HEK293 (cell line): ENCODE measurements around the gene PRKG1.

Source experiments
- CTCF ChIA-PET: fragments of 350-600 bp; formaldehyde crosslinking; extraction: SDS; loops from one replicate; lab custom pipeline; 2021; ENCODE audit warnings: antibody characterized with exemption; lab: Yijun Ruan, JAX
- POLR2A ChIA-PET: fragments of 300-600 bp; formaldehyde crosslinking; extraction: SDS; loops from one replicate; lab custom pipeline; 2020; ENCODE audit warnings: antibody characterized with exemption, inconsistent platforms; lab: Yijun Ruan, JAX
- H3K27ac ChIP-seq: fragments of 200-500 bp; sonication (Bioruptor generic); 2 replicates; pipeline ENCODE4 v1.5.1; 2014; ENCODE audit warnings: low read depth, low read length, control low read depth, inconsistent platforms; ENCODE audit errors: extremely low read depth
- H3K36me3 ChIP-seq, 2 experiments: fragments of 200-500 bp in 1 of 2; sonication (Bioruptor generic) in 1 of 2; 1 replicate in 1 of 2; 2 replicates in 1 of 2; pipeline ENCODE4 v1.5.1; 2014 to 2017; ENCODE audit warnings: inconsistent platforms in 2 of 2, low read length in 2 of 2; ENCODE audit not compliant: control insufficient read depth in 2 of 2, insufficient read depth in 1 of 2
- H3K4me1 ChIP-seq: fragments of 200-500 bp; sonication (Bioruptor generic); 2 replicates; pipeline ENCODE4 v1.5.1; 2014; ENCODE audit warnings: mild to moderate bottlenecking, low read length, inconsistent platforms; ENCODE audit not compliant: control insufficient read depth, insufficient read depth
- H3K4me3 ChIP-seq: 2 replicates; pipeline ENCODE4 v1.5.1; 2011; ENCODE audit warnings: low read depth, mild to moderate bottlenecking, control low read depth, low read length, moderate library complexity
- H3K9me3 ChIP-seq: fragments of 200-500 bp; sonication (Bioruptor generic); 2 replicates; pipeline ENCODE4 v1.5.1; 2014; ENCODE audit warnings: low read depth, low read length, inconsistent platforms; ENCODE audit not compliant: control insufficient read depth, insufficient read depth
- CTCF ChIP-seq: fragments of 450-650 bp; formaldehyde crosslinking; IDR thresholded peaks from 2 replicates; pipeline ENCODE4 v1.5.1; 2016; ENCODE audit warnings: missing biosample characterization, missing genetic modification characterization
- HOXC10 ChIP-seq: sonication (generic); formaldehyde crosslinking; IDR thresholded peaks from 2 replicates; pipeline ENCODE4 v1.8.1; 2023; ENCODE audit warnings: mild to moderate bottlenecking, missing genetic modification reagents
- SALL2 ChIP-seq: fragments of 450-650 bp; formaldehyde crosslinking; IDR thresholded peaks from 2 replicates; pipeline ENCODE4 v1.5.0; 2017; ENCODE audit warnings: missing biosample characterization, mild to moderate bottlenecking, missing genetic modification characterization, borderline replicate concordance
- ZNF10 ChIP-seq: fragments of 450-650 bp; formaldehyde crosslinking; IDR thresholded peaks from 2 replicates; pipeline ENCODE4 v1.5.1; 2017; ENCODE audit warnings: missing biosample characterization, missing genetic modification characterization
- ZNF211 ChIP-seq: fragments of 450-650 bp; formaldehyde crosslinking; IDR thresholded peaks from 2 replicates; pipeline ENCODE4 v1.5.1; 2016; ENCODE audit warnings: low read depth, missing biosample characterization, missing genetic modification characterization
- ZNF518A ChIP-seq: fragments of 450-650 bp; formaldehyde crosslinking; conservative IDR thresholded peaks from 2 replicates; pipeline ENCODE4 v1.5.1; 2016; ENCODE audit warnings: low read depth, missing biosample characterization, missing genetic modification characterization
- ZNF623 ChIP-seq: fragments of 450-650 bp; formaldehyde crosslinking; IDR thresholded peaks from 2 replicates; pipeline ENCODE4 v1.5.1; 2016; ENCODE audit warnings: missing biosample characterization, missing genetic modification characterization
- TF ChIP-seq, protein P1 (sequence below): fragments of 450-650 bp; formaldehyde crosslinking; IDR thresholded peaks from 2 replicates; pipeline ENCODE4 v1.5.1; 2016; ENCODE audit warnings: missing biosample characterization, missing genetic modification characterization
- TF ChIP-seq, protein P2 (sequence below): fragments of 450-650 bp; formaldehyde crosslinking; IDR thresholded peaks from 2 replicates; pipeline ENCODE4 v1.5.1; 2016; ENCODE audit warnings: missing biosample characterization, missing genetic modification characterization

The PRKG1 gene

DNA sequence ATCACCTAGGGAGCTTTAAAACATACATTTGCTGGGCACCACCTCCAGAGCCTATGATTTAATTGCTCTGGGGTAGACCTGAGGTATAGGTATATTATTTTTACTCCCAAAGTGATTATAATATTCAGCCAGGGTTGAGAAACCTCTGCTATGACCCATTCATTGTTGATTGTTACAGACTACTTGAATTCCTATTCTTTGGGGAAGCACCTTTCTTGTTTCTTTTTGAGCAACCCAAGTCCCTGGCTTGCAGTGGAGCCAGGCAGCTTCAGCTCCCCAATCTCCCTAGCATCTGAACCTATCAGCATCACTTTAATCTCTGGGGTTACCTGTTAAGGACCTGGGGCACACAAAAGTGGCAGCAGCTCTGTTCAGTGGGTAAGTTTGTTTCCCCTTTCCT is 8.6 kb downstream of the PRKG1 start:
- POLR2A ChIA-PET, result interaction anchor here (0.7 to 4.2 kb wide), 2 partner anchors 9 to 1570 kb away, joined by 3 to 21 read pairs; partner anchors contain the start of gene PRKG1
- TF ChIP-seq ZNF518A (no peak), HOXC10 (CRISPR knock-in tag) (no peak), SALL2 (tag by site-specific recombination) (no peak), ZNF623 (tag by site-specific recombination) (peak; percentile 23; the same call in 1 of the 2 replicates)
- H3K4me1 ChIP-seq, result peaks cover 13% of the 10 kb centered on the region
- no peak overlapping the region for H3K4me3 ChIP-seq
- no peak overlapping the region for H3K27ac ChIP-seq
- H3K36me3 ChIP-seq, result no peaks in the 10 kb centered on the region
- H3K9me3 ChIP-seq, result no peaks in the 10 kb centered on the region
- CTCF ChIA-PET, result interaction anchor here (0.6 to 1.4 kb wide), 2 partner anchors 29 to 813 kb away, joined by 3 to 4 read pairs; no protein-coding TSS in a partner anchor

- Histone ChIP-seq H3K4me3 (no peak overlapping the region), H3K36me3 (no peaks in the 10 kb centered on the region), H3K27ac (no peak overlapping the region), H3K4me1 (peaks cover 13% of the 10 kb centered on the region), H3K9me3 (no peaks in the 10 kb centered on the region)
- ChIA-PET POLR2A (interaction anchor here (0.7 to 4.2 kb wide), 2 partner anchors 9 to 1569 kb away, joined by 3 to 21 read pairs; partner anchors contain the start of gene PRKG1), CTCF (interaction anchor here (0.6 to 1.4 kb wide), 4 partner anchors 24 to 339 kb away, joined by 3 to 4 read pairs (median 4); no protein-coding TSS in a partner anchor)
- TF ChIP-seq CTCF (tag by site-specific recombination) (0 out of 2 replicates have a peak, but pooled peaks have one; percentile 11), ZNF211 (no peak), ZNF10 (tag by site-specific recombination) (peak; percentile 86)
- TF ChIP-seq, protein P1, sequence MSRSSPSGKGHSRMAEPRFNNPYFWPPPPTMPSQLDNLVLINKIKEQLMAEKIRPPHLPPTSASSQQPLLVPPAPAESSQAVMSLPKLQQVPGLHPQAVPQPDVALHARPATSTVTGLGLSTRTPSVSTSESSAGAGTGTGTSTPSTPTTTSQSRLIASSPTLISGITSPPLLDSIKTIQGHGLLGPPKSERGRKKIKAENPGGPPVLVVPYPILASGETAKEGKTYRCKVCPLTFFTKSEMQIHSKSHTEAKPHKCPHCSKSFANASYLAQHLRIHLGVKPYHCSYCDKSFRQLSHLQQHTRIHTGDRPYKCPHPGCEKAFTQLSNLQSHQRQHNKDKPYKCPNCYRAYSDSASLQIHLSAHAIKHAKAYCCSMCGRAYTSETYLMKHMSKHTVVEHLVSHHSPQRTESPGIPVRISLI (tag by site-specific recombination), result 0 out of 2 replicates have a peak, but pooled peaks have one; percentile 17
- TF ChIP-seq, protein P2, sequence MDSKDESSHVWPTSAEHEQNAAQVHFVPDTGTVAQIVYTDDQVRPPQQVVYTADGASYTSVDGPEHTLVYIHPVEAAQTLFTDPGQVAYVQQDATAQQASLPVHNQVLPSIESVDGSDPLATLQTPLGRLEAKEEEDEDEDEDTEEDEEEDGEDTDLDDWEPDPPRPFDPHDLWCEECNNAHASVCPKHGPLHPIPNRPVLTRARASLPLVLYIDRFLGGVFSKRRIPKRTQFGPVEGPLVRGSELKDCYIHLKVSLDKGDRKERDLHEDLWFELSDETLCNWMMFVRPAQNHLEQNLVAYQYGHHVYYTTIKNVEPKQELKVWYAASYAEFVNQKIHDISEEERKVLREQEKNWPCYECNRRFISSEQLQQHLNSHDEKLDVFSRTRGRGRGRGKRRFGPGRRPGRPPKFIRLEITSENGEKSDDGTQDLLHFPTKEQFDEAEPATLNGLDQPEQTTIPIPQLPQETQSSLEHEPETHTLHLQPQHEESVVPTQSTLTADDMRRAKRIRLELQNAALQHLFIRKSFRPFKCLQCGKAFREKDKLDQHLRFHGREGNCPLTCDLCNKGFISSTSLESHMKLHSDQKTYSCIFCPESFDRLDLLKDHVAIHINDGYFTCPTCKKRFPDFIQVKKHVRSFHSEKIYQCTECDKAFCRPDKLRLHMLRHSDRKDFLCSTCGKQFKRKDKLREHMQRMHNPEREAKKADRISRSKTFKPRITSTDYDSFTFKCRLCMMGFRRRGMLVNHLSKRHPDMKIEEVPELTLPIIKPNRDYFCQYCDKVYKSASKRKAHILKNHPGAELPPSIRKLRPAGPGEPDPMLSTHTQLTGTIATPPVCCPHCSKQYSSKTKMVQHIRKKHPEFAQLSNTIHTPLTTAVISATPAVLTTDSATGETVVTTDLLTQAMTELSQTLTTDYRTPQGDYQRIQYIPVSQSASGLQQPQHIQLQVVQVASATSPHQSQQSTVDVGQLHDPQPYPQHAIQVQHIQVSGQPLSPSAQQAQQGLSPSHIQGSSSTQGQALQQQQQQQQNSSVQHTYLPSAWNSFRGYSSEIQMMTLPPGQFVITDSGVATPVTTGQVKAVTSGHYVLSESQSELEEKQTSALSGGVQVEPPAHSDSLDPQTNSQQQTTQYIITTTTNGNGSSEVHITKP (tag by site-specific recombination), result peak; percentile 41
These were observed 9.1 kb downstream of the PRKG1 start for GRCh38 chr10:51083356-51083853.
